CD4-positive, alpha-beta T cell treated with Interferon alpha-2 for 1 hour (primary cell): Measurements from ENCODE around the gene TPO.
"Not testable (repeated sequence)": the region's sequence is repeated elsewhere in the genome, so short reads cannot be mapped to it uniquely, and the experiment has no call there.

Experiments
- DNase-seq, 2 donors: peaks; one replicate each; pipeline ENCODE4 v3.0.0-alpha.2; 2020 to 2022

TPO gene

DNA sequence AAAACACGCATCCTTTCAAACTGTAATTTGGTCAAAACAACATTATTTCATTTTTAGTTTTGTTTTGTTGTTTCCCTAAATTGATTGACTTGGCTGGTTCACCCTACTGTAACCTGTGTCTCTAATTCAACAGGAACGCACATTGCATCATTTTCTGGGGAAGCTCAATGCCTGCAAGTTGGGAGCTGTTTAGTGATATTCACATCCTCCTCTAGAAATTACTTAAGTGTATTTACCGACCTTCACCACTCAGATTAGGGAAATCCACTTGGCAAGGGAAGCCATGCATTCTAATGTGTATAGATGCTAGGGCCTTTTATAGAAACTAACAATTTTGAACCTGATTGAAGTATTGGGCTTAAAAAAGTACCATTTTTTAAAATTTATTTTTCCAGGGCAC lies 7.3 kb upstream of the TPO start:
- DNase-seq: no peak

DNA sequence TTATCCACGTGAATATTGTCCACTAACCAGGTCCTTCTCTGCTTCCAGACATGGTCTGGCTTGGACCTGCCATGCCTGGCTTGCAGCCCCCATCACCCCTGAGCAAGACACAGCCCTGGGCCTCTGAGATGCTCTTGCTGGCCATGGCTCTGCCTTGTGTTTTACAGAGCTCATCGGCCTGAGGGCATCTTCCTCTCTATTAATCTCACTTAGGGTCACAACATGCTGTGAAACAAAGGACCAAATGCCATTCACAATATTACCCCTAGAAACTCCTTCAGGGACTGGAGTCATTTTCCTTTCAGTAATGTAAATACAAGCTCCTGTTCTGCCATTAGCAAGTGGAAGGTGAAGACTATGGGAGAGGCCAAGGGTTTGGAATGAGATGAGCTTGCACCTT lies 6.8 kb upstream of the TPO start:
- DNase-seq: no peak

DNA sequence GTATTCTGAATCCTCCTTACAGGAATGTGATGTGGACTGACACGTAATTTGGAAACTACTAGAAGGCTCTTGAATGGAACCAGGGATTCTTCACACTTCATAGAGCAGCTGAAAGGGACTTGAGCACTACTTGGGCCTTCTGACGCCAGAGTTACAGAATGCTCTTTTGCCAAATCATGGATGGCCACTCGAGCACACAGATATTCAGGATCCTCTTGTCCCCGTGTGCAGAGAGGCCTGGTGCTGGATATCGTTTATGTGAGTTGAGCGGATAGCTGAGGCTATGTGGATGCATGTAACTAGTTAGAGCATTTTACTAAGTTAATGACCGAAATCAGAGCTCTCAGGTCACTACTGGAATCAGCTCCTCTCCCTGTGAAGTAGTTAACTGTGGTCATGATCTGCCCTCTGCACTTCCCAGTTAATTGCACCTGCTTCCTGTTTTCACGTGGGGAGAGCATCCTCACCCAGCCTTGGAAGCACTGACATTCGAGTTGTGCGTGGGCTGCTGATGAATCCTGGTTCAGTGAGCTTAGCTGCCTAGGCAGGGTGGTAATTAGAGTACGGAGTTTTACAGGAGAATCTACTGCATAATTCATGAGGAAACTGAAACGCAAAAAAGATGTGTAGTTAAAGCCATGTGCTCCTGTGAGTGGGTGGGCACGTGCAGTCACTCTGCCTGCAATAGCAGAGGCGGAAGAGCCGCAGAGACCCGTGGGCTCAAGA lies 5.2 kb upstream of the TPO start:
- no peak for DNase-seq

DNA sequence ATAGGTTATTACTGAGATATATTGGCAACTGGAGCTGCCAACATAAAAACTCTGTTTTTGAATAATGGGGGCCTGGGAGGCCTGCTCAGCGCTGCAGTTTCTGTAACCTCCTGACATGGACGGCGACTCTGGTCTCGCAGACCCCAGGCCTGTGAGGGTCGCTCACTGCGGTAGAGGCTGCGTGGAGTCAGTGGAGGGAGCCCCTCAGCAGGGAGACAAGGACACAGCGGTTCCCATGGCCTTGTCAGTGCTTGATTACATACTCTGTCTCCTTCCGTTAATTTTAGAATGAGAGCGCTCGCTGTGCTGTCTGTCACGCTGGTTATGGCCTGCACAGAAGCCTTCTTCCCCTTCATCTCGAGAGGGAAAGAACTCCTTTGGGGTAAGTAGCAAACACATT lies 858 bp downstream of the TPO start:
- no peak for DNase-seq

- not testable (repeated sequence) for DNase-seq
Measured at GRCh38 chr2:1414901-1415300, 1.6 kb downstream of the TPO start.

DNA sequence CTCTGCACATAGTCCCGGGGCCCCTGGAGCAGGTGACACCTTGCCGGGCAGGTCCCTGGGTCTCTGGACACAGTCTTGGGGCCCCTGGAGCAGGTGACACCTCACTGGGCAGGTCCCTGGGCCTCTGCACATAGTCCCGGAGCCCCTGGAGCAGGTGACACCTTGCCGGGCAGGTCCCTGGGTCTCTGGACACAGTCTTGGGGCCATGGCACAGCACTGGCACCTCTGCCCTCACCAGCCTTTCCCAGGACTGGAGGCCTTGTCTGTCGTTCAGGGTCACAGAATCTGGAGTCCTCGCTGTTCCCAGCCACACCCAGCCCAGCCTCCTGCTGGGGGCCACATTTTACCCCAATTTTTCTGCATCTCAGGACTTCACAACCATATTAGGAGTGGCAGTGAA lies 2.2 kb downstream of the TPO start:
- DNase-seq: no peak

DNA sequence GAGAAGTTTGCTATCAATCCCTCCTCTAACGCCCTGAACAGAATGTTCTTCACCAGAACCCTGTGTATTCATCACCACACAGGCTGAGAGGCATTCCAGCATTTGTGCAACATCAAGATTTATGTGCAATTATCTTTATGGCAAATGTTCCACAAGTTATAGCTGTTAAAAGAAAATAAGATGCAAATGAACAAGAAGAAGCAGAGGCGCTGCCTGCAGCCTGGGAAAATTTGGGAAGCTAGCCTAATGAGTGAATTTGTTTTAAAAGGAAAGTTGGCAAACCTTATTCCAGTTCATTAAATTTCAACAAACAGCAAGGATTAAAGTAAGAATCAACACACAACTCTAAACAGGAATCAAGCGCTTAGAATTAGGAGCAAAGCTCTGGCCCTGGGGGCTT lies 5.3 kb downstream of the TPO start:
- no peak for DNase-seq

DNA sequence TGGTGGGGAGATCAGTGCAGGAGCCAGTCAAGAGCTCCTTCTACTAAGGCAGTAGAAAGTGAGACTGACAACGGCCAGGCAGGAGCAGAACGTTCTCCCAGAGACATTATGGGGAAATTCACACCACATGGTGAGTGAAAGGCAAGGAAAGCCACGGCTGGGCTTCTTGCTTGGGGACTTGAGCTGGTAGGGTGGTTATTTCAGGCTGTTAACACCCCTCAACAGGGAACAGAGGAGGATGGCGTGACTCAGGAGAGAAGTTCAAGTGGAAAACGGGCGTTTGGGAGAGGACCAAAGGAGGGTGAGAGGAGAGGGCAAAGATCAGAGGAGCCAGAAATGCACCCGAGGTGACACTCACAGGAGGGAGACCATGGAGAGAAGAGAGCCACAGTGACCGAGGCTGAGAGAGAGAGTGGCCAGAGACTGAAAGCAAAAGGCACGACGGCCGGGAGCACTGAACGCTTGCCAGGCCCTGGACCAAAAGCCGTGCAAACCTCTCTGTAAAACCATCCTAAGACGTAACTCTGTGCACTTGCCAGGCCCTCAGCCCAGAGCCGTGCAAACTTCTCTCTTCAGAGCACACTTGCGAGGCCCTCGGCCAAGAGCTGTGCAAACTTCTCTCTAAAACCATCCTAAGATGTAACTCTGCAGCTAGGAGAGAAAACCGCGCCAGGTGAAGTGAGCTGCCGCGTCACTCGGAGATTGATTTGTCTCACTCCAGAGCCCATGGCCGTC lies 7.7 kb downstream of the TPO start:
- no peak for DNase-seq

- DNase-seq: no peak
Measured at GRCh38 chr2:1421731-1422130, 8.5 kb downstream of the TPO start.

- no peak for DNase-seq
Measured at GRCh38 chr2:1422131-1422530, 8.9 kb downstream of the TPO start.

DNA sequence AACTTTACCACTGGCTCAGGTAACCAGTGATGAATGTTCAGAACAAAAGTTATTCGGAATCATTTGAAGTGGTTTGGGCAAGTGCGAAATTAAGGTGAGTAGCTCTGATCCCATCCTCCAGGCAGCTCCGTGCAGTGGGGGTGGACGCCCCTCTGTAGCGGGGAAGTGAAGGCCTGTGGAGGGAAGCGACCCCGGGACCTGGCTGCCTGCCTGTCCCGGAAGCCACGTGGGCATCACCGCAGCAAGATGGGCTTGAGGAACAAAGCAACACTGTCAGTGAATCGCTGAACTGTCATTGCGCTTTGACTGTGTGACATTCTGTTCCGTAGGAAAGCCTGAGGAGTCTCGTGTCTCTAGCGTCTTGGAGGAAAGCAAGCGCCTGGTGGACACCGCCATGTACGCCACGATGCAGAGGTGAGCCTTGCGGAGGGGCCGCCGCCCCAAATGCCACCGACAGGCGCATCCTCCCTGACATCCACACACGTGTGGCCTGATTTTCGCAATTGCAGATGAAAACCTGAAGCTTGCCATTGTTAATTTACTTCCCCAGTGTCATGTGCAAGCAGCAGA lies 9.5 kb downstream of the TPO start:
- no peak for DNase-seq

GRCh38 chr2:1427086-1427485 lies 13.8 kb downstream of the TPO start:
- no peak for DNase-seq

DNA sequence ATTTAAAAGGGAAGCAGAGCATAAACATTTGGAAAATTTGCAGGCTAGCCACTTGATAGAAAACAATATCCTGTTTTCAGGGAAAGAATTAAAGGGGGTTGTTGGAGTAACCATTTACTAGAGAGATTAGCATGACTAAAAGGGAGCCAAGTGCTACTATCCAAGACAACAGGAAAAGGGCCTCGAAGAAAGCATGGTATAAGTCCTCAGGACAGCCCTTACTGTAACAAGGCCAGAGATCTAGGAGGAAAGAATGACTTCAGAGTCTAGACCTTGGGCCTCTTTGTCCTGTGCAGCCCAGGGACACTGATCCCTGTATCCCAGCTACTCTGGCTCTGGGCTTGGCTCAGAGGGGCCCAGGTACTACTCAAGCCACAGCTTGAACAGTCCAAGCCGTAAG lies 16.6 kb downstream of the TPO start:
- no peak for DNase-seq

DNA sequence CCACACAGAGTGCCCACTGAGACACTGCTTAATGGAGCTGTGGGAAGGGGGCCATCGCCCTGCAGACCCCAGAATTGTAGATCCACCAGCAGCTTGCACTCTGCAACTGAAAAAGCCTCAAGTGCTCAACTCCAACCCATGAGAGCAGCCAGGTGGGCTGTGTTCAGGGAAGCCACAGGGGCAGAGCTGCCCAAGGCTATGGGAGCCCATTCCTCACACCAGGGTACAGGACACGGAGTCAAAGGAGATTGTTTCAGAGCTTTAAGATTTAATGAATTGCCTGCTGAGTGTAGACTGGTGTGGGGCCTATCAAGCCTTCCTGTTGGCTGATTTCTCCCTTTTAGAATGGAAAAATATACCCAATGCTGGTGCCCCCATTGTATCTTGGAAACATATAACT lies 17.2 kb downstream of the TPO start:
- DNase-seq: no peak

- DNase-seq: no peak
Measured at GRCh38 chr2:1431886-1432400, 18.7 kb downstream of the TPO start.

DNA sequence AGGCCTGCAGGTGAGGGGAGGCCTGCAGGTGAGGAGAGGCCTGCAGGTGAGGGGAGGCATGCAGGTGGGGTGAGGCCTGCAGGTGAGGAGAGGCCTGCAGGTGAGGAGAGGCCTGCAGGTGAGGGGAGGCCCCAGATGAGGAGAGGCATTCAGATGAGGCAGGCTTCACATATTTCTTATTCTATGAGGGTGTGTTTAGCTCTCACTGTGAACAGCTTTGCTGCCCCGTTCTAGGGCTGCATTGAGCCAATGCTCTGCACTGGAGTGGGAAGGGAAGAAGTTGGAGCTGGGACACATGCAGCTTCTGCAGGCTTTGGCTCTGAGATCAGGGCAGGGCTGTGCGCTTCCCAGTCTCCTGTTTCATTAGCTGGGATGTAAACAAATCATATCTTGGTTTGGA lies 19.5 kb downstream of the TPO start:
- DNase-seq: no peak

DNA sequence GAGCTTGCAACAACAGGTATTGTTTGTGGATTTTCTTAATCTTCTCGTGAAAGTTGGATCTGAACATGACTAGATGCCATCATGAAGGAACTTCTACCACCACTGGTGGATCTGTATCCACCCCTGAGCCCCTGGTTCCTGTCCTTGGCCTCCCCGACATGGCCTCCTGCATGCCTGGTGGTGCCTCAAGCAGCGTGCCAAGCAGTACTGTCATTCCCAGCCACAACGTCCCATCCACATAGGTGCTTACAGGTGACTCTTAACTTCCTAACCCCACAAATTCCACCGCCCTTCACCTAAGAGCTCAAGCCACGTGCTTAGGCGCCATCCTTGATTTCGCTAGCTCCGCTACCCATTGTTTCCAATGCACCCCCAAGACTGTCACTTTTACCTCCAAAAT lies 23.1 kb downstream of the TPO start:
- DNase-seq: no peak

GRCh38 chr2:1437101-1437500 lies 23.8 kb downstream of the TPO start:
- DNase-seq: no peak

GRCh38 chr2:1437537-1437936 lies 24.3 kb downstream of the TPO start:
- DNase-seq: no peak

- DNase-seq: no peak
Measured at GRCh38 chr2:1438972-1439371, 25.7 kb downstream of the TPO start.

- DNase-seq: no peak
Measured at GRCh38 chr2:1440581-1440980, 27.3 kb downstream of the TPO start.

GRCh38 chr2:1446301-1446700 lies 33.0 kb downstream of the TPO start:
- no peak for DNase-seq

DNA sequence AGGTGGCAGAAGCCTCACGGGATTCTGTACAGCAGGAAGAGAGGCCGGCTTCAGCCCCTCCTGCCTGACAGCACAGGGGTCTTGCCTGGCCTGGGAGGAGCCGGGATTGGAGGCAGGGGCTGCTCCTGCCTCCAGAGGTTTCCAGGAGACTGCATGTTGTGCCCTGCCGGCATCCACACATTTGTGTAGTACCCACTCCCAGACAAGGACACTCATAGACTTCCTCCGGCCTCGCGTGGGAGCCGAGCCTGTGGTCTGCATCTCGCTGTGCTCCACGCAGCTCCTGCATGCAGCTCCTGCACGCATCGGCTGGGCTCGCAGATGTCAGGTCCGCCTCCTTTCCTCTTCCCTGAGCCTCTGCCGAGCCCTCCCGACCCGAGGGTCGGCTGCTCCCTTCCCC lies 34.7 kb downstream of the TPO start:
- DNase-seq: no peak

- no peak for DNase-seq
Measured at GRCh38 chr2:1450915-1451314, 37.7 kb downstream of the TPO start.
